Panc1 (cell line): ENCODE results near the gene BCL11B. TPM values are rescaled to one million over a fixed set of nuclear protein-coding genes. Genes with fewer than 3 reads are reported as not detected.

ENCODE experiments used
- ATAC-seq: fragments of 200-7000 bp; cut with Tn5 transposase; 2 replicates; pipeline ENCODE4 v1.9.1; 2020; ENCODE audit warnings: mild to moderate bottlenecking, moderate library complexity
- BruUV-seq: library from RNA; stranded (reverse); fragments of 400-500 nt; replicated peaks from 2 replicates; lab custom pipeline; 2021; lab: Mats Ljungman, UMichigan
- CTCF ChIA-PET: fragments of 300-600 bp; sonication (Branson Sonifier 250); formaldehyde crosslinking; loops from one replicate; lab custom pipeline; 2022; ENCODE audit warnings: antibody characterized with exemption; lab: Charles Lee
- POLR2A ChIA-PET: fragments of 300-600 bp; sonication (Branson Sonifier 250); formaldehyde crosslinking; loops from one replicate; lab custom pipeline; 2022; ENCODE audit warnings: antibody characterized with exemption; lab: Charles Lee
- DNase-seq: peaks from one replicate; pipeline ENCODE4 v3.0.0-alpha.2; 2010; ENCODE audit warnings: low read depth, low spot score
- H3K27ac ChIP-seq: 2 replicates; pipeline ENCODE4 v1.5.1; 2011; ENCODE audit warnings: mild to moderate bottlenecking, low read length, inconsistent platforms
- H3K27me3 ChIP-seq: fragments of 200-500 bp; sonication (Bioruptor generic); 2 replicates; pipeline ENCODE4 v1.6.0; 2014; ENCODE audit warnings: low read length, inconsistent platforms; ENCODE audit not compliant: control insufficient read depth, insufficient read depth
- H3K36me3 ChIP-seq: fragments of 200-500 bp; sonication (Bioruptor generic); 2 replicates; pipeline ENCODE4 v1.5.1; 2014; ENCODE audit warnings: inconsistent platforms, mild to moderate bottlenecking, low read length, moderate library complexity; ENCODE audit not compliant: control insufficient read depth, insufficient read depth
- H3K4me1 ChIP-seq: 2 replicates; pipeline ENCODE4 v1.5.1; 2011; ENCODE audit warnings: inconsistent platforms, mild to moderate bottlenecking, low read length, moderate library complexity; ENCODE audit not compliant: control insufficient read depth, insufficient read depth
- H3K4me3 ChIP-seq, 2 experiments: 2 replicates each; pipeline ENCODE4 v1.5.1; 2011 to 2012; ENCODE audit warnings: low read depth in 2 of 2, low read length in 2 of 2, mild to moderate bottlenecking in 2 of 2, inconsistent platforms in 1 of 2, moderate library complexity in 1 of 2
- H3K9me3 ChIP-seq: fragments of 200-500 bp; sonication (Bioruptor generic); 2 replicates; pipeline ENCODE4 v1.5.1; 2014; ENCODE audit warnings: low read depth, mild to moderate bottlenecking, inconsistent platforms, low read length, moderate library complexity; ENCODE audit not compliant: control insufficient read depth, insufficient read depth
- CTCF ChIP-seq: fragments of 450-650 bp; IDR thresholded peaks from 2 replicates; pipeline ENCODE4 v1.5.1; 2017; ENCODE audit warnings: mild to moderate bottlenecking
- POLR2AphosphoS5 ChIP-seq: IDR thresholded peaks from 2 replicates; pipeline ENCODE4 v1.6.1; 2012; ENCODE audit warnings: mild to moderate bottlenecking, low read depth, low read length, moderate library complexity
- REST ChIP-seq, 2 experiments: IDR thresholded peaks; 2 replicates each; pipeline ENCODE4 v1.6.1; 2011 to 2012; ENCODE audit warnings: low read depth in 2 of 2, control low read depth in 1 of 2, low read length in 1 of 2, mild to moderate bottlenecking in 1 of 2, moderate library complexity in 1 of 2; ENCODE audit not compliant: insufficient read depth in 1 of 2
- SIN3A ChIP-seq: IDR thresholded peaks from 2 replicates; pipeline ENCODE4 v1.6.1; 2012; ENCODE audit warnings: low read depth, mild to moderate bottlenecking, low read length, moderate library complexity, borderline replicate concordance; ENCODE audit not compliant: insufficient read depth
- TCF7L2 ChIP-seq: IDR thresholded peaks from 2 replicates; pipeline ENCODE4 v1.6.1; 2011; ENCODE audit warnings: mild to moderate bottlenecking, low read depth, low read length, inconsistent platforms
- in situ Hi-C: cut with HindIII; loops from 2 replicates; pipeline ENCODE4 v1.10.0; 2016; ENCODE audit warnings: low sequenced_read_pairs, low pct_unique_long_range_greater_than_20kb
- intact Hi-C: fragments of 100-400 bp; cut with micrococcal nuclease; formaldehyde crosslinking; loops from one replicate; pipeline ENCODE4 v1.10.0; 2022; ENCODE audit not compliant: unreplicated experiment
- total RNA-seq: library from RNA; stranded (reverse); gene quantifications from one replicate; pipeline ENCODE4 v1.2.1, GENCODE V29; 2021; ENCODE audit not compliant: unreplicated experiment

Gene BCL11B
- total RNA-seq, 1 experiment from 2014 or later = 0.23 TPM

DNA sequence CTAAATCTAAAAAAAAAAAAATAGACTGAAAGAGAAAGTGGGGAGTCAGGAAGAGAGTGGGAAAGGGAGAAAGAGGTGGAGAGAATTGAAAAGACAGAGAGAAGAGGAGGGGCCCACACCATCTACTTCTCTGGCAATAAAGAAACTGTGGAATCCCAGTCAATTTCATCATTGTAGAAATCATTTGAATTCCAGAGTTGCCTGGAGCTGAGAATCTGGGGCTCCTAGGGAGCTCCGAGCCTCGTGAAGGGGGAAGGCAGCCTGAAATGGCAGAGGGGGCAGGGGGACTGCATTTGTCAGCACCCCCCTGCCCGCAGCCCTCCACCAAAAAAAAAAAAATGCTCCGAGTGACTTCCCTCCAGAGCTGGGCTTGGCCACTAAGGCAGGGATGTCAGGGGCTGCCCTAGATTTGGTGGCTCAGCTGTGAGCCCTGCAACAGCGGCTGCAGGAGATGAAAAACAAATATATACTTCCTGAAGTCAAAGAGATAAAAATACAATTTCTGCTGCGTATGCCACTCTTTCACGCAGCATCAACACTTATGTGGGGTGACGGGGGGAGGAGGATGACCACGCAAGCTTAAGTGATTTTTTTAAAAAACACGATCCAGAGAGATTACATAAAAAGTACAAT, 80.5 kb downstream of the BCL11B start:
- Histone ChIP-seq H3K27me3 (no peaks in the 10 kb centered on the region), H3K36me3 (no peaks in the 10 kb centered on the region), H3K9me3 (no peaks in the 10 kb centered on the region), H3K4me1 (peaks cover 4% of the 10 kb centered on the region; the same call in 1 of the 2 replicates), H3K27ac (no peak overlapping the region), H3K4me3 (peak overlapping the region; percentile 32 to 45)
- ChIA-PET CTCF (no interaction called here), POLR2A (no interaction called here)
- DNase-seq = no peak
- in situ Hi-C loops = no loop called here
- intact Hi-C loops = no loop called here
- BruUV-seq = no TSS peak
- TF ChIP-seq TCF7L2 (no peak), SIN3A (no peak), CTCF (no peak), POLR2AphosphoS5 (no peak), REST (IDR thresholded peaks at IDR 0.05; ENCODE audit: insufficient read depth in 1 of 2, low read depth in 2 of 2, low read length in 1 of 2) (no peak)
- no peak for ATAC-seq

GRCh38 chr14:99190696-99191394, 81.2 kb downstream of the BCL11B start:
- CTCF ChIA-PET = no interaction called here
- TF ChIP-seq SIN3A = no peak
- no peak for TF ChIP-seq REST (IDR thresholded peaks at IDR 0.05; ENCODE audit: insufficient read depth in 1 of 2, low read depth in 2 of 2, low read length in 1 of 2)
- no peak for TF ChIP-seq TCF7L2
- TF ChIP-seq POLR2AphosphoS5 = no peak
- TF ChIP-seq CTCF = no peak
- POLR2A ChIA-PET = no interaction called here
- no peaks in the 10 kb centered on the region for H3K9me3 ChIP-seq
- H3K4me3 ChIP-seq = no peak overlapping the region
- no peak for ATAC-seq
- in situ Hi-C loops (no loop called here), intact Hi-C loops (no loop called here)
- H3K27me3 ChIP-seq = no peaks in the 10 kb centered on the region
- H3K36me3 ChIP-seq = no peaks in the 10 kb centered on the region
- H3K27ac ChIP-seq = no peak overlapping the region
- no peak for DNase-seq
- BruUV-seq = no TSS peak
- peaks cover 4% of the 10 kb centered on the region; the same call in 1 of the 2 replicates for H3K4me1 ChIP-seq
